ENCODE measurements around the gene IL13. TPM values are rescaled to one million over a fixed set of nuclear protein-coding genes. Genes with fewer than 3 reads are reported as not detected.

Gene IL13
- total and polyA plus RNA-seq, 7 donors: 0.15 TPM; not detected in 6

DNA sequence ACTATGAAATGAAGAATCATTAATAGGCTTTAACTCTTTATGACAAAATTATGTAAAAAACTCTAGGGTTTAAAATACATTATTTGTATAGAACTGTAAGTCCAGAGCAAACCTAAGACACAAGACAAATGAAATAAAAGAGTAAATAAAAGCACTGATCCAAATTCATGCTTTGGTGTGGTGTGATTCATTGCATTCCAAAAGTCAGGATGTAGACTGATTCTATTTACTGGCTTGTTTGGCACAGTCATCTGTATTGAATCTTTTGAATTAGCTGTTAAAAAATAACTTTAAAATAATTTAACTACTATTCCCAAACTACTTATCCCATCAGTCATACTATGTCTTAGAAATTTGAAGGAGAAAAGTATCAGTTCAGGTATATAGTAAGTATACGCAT is 46.9 kb downstream of the IL13 start:
- 97 to 99% methylated on average over 1 of the region's 1 CpG for WGBS, 2 donors
- no peak overlapping the region for H3K27ac ChIP-seq
- no peak overlapping the region for H3K4me3 ChIP-seq
- no peaks in the 10 kb centered on the region for H3K27me3 ChIP-seq
- no peak for TF ChIP-seq EP300 (IDR thresholded peaks at IDR 0.05)
- intact Hi-C loops (cut with DNase I): no loop called here
- H3K36me3 ChIP-seq: peaks cover 4 to 49% (median 7%) of the 10 kb centered on the region in 4 donors
- no peaks in the 10 kb centered on the region for H3K9me3 ChIP-seq
- no peak for DNase-seq
- H3K4me1 ChIP-seq: no peaks in the 10 kb centered on the region

DNA sequence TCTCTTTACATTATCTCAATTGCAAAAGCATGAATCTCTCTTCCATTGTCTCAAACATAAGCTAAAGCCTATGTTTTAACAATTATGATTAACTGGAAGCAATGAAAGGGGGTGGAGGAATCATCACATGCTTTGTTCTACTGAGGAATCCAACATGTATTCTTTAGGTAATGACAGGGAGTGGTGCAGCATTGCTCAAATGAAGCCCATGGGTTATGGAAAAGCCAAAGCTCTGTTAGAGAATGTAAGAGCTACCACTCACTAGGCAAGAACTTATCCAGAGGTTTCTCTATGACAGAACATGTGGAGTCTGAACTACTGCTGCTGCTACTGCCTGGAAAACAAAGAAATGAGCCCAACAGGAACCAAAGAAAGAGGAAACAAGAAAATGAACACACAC is 50.7 kb downstream of the IL13 start:
- TF ChIP-seq, protein P1, sequence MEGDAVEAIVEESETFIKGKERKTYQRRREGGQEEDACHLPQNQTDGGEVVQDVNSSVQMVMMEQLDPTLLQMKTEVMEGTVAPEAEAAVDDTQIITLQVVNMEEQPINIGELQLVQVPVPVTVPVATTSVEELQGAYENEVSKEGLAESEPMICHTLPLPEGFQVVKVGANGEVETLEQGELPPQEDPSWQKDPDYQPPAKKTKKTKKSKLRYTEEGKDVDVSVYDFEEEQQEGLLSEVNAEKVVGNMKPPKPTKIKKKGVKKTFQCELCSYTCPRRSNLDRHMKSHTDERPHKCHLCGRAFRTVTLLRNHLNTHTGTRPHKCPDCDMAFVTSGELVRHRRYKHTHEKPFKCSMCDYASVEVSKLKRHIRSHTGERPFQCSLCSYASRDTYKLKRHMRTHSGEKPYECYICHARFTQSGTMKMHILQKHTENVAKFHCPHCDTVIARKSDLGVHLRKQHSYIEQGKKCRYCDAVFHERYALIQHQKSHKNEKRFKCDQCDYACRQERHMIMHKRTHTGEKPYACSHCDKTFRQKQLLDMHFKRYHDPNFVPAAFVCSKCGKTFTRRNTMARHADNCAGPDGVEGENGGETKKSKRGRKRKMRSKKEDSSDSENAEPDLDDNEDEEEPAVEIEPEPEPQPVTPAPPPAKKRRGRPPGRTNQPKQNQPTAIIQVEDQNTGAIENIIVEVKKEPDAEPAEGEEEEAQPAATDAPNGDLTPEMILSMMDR (IDR thresholded peaks at IDR 0.05): no peak
- TF ChIP-seq EP300 (IDR thresholded peaks at IDR 0.05) (no peak), POLR2A (IDR thresholded peaks at IDR 0.05) (no peak), POLR2AphosphoS5 (IDR thresholded peaks at IDR 0.05) (no peak)
- Histone ChIP-seq H3K27me3 (no peaks in the 10 kb centered on the region), H3K36me3 (peaks cover 0 to 17% (median 0%) of the 10 kb centered on the region in 4 donors), H3K4me1 (no peaks in the 10 kb centered on the region), H3K9me3 (no peaks in the 10 kb centered on the region), H3K4me3 (no peak overlapping the region), H3K27ac (no peak overlapping the region)
- intact Hi-C loops (cut with DNase I): no loop called here
- DNase-seq: no peak

Other genes starting within 250 kb of the IL13 start
- 100 to 1,000 TPM in 1 of 4 donors, 10 to 100 TPM in 3; 15.3 to 124 (median 22.7) TPM for gene IRF1, start 167.4 kb upstream of the IL13 start, total RNA-seq
- gene IRF1, start 167.4 kb upstream of the IL13 start, polyA plus RNA-seq: 100 to 1,000 TPM in 1 of 3 donors, 10 to 100 TPM in 2; 37.2 to 169 (median 70.5) TPM
- gene IL5, start 114.7 kb upstream of the IL13 start, total RNA-seq: not detected
- not detected for gene IL5, start 114.7 kb upstream of the IL13 start, polyA plus RNA-seq
- gene RAD50, start 101.2 kb upstream of the IL13 start, total RNA-seq: 10 to 100 TPM; 20.0 to 34.6 (median 29.3) TPM
- gene RAD50, start 101.2 kb upstream of the IL13 start, polyA plus RNA-seq: 10 to 100 TPM in 1 of 3 donors, 1 to 10 TPM in 2; 6.0 to 11.4 (median 8.1) TPM
- gene IL4, start 15.8 kb downstream of the IL13 start, total RNA-seq: not detected
- not detected for gene IL4, start 15.8 kb downstream of the IL13 start, polyA plus RNA-seq
- 10 to 100 TPM in 2 of 4 donors, 1 to 10 TPM in 2; 7.1 to 19.9 (median 12.9) TPM for gene KIF3A, start 79.4 kb downstream of the IL13 start, total RNA-seq
- 1 to 10 TPM; 1.2 to 2.7 (median 1.8) TPM for gene KIF3A, start 79.4 kb downstream of the IL13 start, polyA plus RNA-seq
- gene CCNI2, start 89.3 kb downstream of the IL13 start, total RNA-seq: 1 to 10 TPM in 1 of 4 donors, not detected in 3; 1.4 TPM
- gene CCNI2, start 89.3 kb downstream of the IL13 start, polyA plus RNA-seq: 1 to 10 TPM; 1.8 to 5.3 (median 2.3) TPM
- gene SEPTIN8, start 119.1 kb downstream of the IL13 start, total RNA-seq: 10 to 100 TPM; 21.4 to 36.0 (median 30.9) TPM
- 10 to 100 TPM; 19.2 to 38.0 (median 30.7) TPM for gene SEPTIN8, start 119.1 kb downstream of the IL13 start, polyA plus RNA-seq
- under 1 TPM in 2 of 4 donors, not detected in 2; 0.16 to 0.36 TPM for gene SOWAHA, start 155.1 kb downstream of the IL13 start, total RNA-seq
- 10 to 100 TPM in 2 of 3 donors, 1 to 10 TPM in 1; 8.0 to 33.8 (median 26.4) TPM for gene SOWAHA, start 155.1 kb downstream of the IL13 start, polyA plus RNA-seq
- gene SHROOM1, start 172.5 kb downstream of the IL13 start, total RNA-seq: 10 to 100 TPM in 1 of 4 donors, 1 to 10 TPM in 3; 4.2 to 20.0 (median 7.6) TPM
- 10 to 100 TPM; 22.4 to 25.1 (median 24.6) TPM for gene SHROOM1, start 172.5 kb downstream of the IL13 start, polyA plus RNA-seq
- 1 to 10 TPM in 1 of 4 donors, under 1 TPM in 2, not detected in 1; 0.33 to 1.8 (median 0.55) TPM for gene GDF9, start 208.3 kb downstream of the IL13 start, total RNA-seq
- gene GDF9, start 208.3 kb downstream of the IL13 start, polyA plus RNA-seq: under 1 TPM in 1 of 3 donors, not detected in 2; 0.22 TPM
- 100 to 1,000 TPM; 113 to 230 (median 172) TPM for gene UQCRQ, start 208.5 kb downstream of the IL13 start, total RNA-seq
- 100 to 1,000 TPM; 416 to 936 (median 650) TPM for gene UQCRQ, start 208.5 kb downstream of the IL13 start, polyA plus RNA-seq
- 1 to 10 TPM in 1 of 4 donors, under 1 TPM in 3; 0.36 to 1.4 (median 0.77) TPM for gene LEAP2, start 215.5 kb downstream of the IL13 start, total RNA-seq
- 1 to 10 TPM in 2 of 3 donors, under 1 TPM in 1; 0.60 to 1.7 (median 1.4) TPM for gene LEAP2, start 215.5 kb downstream of the IL13 start, polyA plus RNA-seq

Measured in sigmoid colon (tissue), 7 donors.